Esophagus squamous epithelium (tissue), 4 donors: ENCODE results near the gene AGAP2.

Experiments
- POLR2A ChIP-seq, 4 donors: fragments of 450-650 bp; IDR thresholded peaks; one replicate each; pipeline ENCODE4 v1.6.1; 2017; ENCODE audit warnings: antibody characterized with exemption in 4 of 4, mild to moderate bottlenecking in 4 of 4, moderate library complexity in 3 of 4
- TF ChIP-seq, protein P1 (sequence below), 6 experiments: fragments of 450-650 bp in 4 of 6; fragments of 200-600 bp in 2 of 6; sonication (generic) in 2 of 6; IDR thresholded peaks; one replicate each; pipeline ENCODE4 v1.5.1; 2016 to 2019; ENCODE audit warnings: antibody characterized with exemption in 6 of 6, mild to moderate bottlenecking in 4 of 6, moderate library complexity in 4 of 6

DNA sequence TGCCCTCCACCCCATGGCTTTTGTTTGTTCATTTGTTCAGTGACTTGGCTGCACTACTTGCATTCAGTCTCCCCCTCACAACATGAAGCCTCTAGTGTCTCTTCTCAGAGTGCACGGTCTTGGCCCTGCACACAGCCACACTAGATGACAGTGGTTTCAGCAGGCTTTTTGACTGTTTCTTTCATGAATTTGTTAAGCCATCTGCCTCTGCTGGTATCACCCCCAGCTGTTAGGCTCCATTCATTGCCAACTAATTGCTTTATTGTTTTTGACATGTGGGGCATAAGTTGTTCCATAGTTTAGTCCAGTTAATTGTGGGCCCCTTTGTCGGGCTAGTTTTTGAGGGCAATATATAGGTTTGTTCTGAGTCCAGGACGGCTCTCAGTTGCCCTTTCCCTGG, 25.8 kb downstream of the AGAP2 start:
- TF ChIP-seq, protein P1, sequence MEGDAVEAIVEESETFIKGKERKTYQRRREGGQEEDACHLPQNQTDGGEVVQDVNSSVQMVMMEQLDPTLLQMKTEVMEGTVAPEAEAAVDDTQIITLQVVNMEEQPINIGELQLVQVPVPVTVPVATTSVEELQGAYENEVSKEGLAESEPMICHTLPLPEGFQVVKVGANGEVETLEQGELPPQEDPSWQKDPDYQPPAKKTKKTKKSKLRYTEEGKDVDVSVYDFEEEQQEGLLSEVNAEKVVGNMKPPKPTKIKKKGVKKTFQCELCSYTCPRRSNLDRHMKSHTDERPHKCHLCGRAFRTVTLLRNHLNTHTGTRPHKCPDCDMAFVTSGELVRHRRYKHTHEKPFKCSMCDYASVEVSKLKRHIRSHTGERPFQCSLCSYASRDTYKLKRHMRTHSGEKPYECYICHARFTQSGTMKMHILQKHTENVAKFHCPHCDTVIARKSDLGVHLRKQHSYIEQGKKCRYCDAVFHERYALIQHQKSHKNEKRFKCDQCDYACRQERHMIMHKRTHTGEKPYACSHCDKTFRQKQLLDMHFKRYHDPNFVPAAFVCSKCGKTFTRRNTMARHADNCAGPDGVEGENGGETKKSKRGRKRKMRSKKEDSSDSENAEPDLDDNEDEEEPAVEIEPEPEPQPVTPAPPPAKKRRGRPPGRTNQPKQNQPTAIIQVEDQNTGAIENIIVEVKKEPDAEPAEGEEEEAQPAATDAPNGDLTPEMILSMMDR (IDR thresholded peaks at IDR 0.05) = no peak
- TF ChIP-seq POLR2A (IDR thresholded peaks at IDR 0.05) = no peak
